ENCODE results near the gene RAPGEF4. TPM values are rescaled to one million over a fixed set of nuclear protein-coding genes. Genes with fewer than 3 reads are reported as not detected.

RAPGEF4 gene
- total and polyA plus RNA-seq, 7 donors, result 0.23 to 7.6 (median 4.2) TPM

GRCh38 chr2:173058673-173059072 lies 323.0 kb downstream of the RAPGEF4 start:
- H3K36me3 ChIP-seq, result no peaks in the 10 kb centered on the region
- intact Hi-C loops (cut with DNase I), result loop anchor here (10.0 kb wide), 1 partner anchor 504 kb away; the partner anchor contains the start of gene PDK1

GRCh38 chr2:173059292-173059691 lies 323.6 kb downstream of the RAPGEF4 start:
- H3K9me3 ChIP-seq, result no peaks in the 10 kb centered on the region
- no peak overlapping the region for H3K27ac ChIP-seq
- TF ChIP-seq POLR2A (IDR thresholded peaks at IDR 0.05), result no peak
- TF ChIP-seq EP300 (IDR thresholded peaks at IDR 0.05), result no peak
- TF ChIP-seq POLR2AphosphoS5 (IDR thresholded peaks at IDR 0.05), result no peak
- TF ChIP-seq CTCF (IDR thresholded peaks at IDR 0.05), result no peak
- H3K27me3 ChIP-seq, result no peaks in the 10 kb centered on the region
- no peaks in the 10 kb centered on the region for H3K4me1 ChIP-seq
- intact Hi-C loops (cut with DNase I), result loop anchor here (10.0 kb wide), 1 partner anchor 504 kb away; the partner anchor contains the start of gene PDK1
- H3K36me3 ChIP-seq, result no peaks in the 10 kb centered on the region
- WGBS, 2 donors, result 89 to 95% methylated on average over 3 of the region's 3 CpGs
- H3K4me3 ChIP-seq, result no peak overlapping the region
- DNase-seq, result no peak

More at GRCh38 chr2:173058673-173059072, 323.0 kb downstream of the RAPGEF4 start:
- DNase-seq, result no peak
- Histone ChIP-seq H3K4me1 (no peaks in the 10 kb centered on the region), H3K9me3 (no peaks in the 10 kb centered on the region), H3K27ac (no peak overlapping the region), H3K27me3 (no peaks in the 10 kb centered on the region), H3K4me3 (no peak overlapping the region)
- no peak for TF ChIP-seq CTCF (IDR thresholded peaks at IDR 0.05)
- no peak for TF ChIP-seq POLR2A (IDR thresholded peaks at IDR 0.05)
- no peak for TF ChIP-seq EP300 (IDR thresholded peaks at IDR 0.05)
- TF ChIP-seq POLR2AphosphoS5 (IDR thresholded peaks at IDR 0.05), result no peak
- 88 to 90% methylated on average over 2 of the region's 2 CpGs for WGBS, 2 donors

GRCh38 chr2:173059971-173060461 lies 324.4 kb downstream of the RAPGEF4 start:
- no peaks in the 10 kb centered on the region for H3K36me3 ChIP-seq
- no peaks in the 10 kb centered on the region for H3K9me3 ChIP-seq
- H3K4me1 ChIP-seq, result no peaks in the 10 kb centered on the region
- H3K4me3 ChIP-seq, result no peak overlapping the region
- H3K27me3 ChIP-seq, result no peaks in the 10 kb centered on the region
- intact Hi-C loops (cut with DNase I), result loop anchor here (10.0 kb wide), 1 partner anchor 505 kb away; the partner anchor contains the start of gene PDK1
- 59 to 72% methylated on average over 5 of the region's 5 CpGs for WGBS, 2 donors
- DNase-seq, result no peak
- TF ChIP-seq EP300 (IDR thresholded peaks at IDR 0.05) (no peak), CTCF (IDR thresholded peaks at IDR 0.05) (no peak), POLR2AphosphoS5 (IDR thresholded peaks at IDR 0.05) (no peak), POLR2A (IDR thresholded peaks at IDR 0.05) (no peak)
- peak overlapping the region in 1 of 4 donors; percentile 6 for H3K27ac ChIP-seq

GRCh38 chr2:173062801-173063200 lies 327.2 kb downstream of the RAPGEF4 start:
- TF ChIP-seq CTCF (IDR thresholded peaks at IDR 0.05), result no peak
- TF ChIP-seq POLR2AphosphoS5 (IDR thresholded peaks at IDR 0.05), result no peak
- no peak for TF ChIP-seq EP300 (IDR thresholded peaks at IDR 0.05)
- TF ChIP-seq POLR2A (IDR thresholded peaks at IDR 0.05), result no peak
- H3K27ac ChIP-seq, result no peak overlapping the region
- DNase-seq, result no peak
- intact Hi-C loops (cut with DNase I), result no loop called here
- H3K27me3 ChIP-seq, result no peaks in the 10 kb centered on the region
- 88 to 91% methylated on average over 4 of the region's 4 CpGs for WGBS, 2 donors
- no peak overlapping the region for H3K4me3 ChIP-seq
- H3K9me3 ChIP-seq, result no peaks in the 10 kb centered on the region
- H3K36me3 ChIP-seq, result no peaks in the 10 kb centered on the region
- H3K4me1 ChIP-seq, result no peaks in the 10 kb centered on the region

All from sigmoid colon (tissue), 7 donors.